Activated T-helper 1 cell treated with Interleukin-2 at 50 U/mL for 16 hours (primary cell): ENCODE results near the gene ADAMTS13.
"Not testable (repeated sequence)": the region's sequence is repeated elsewhere in the genome, so short reads cannot be mapped to it uniquely, and the experiment has no call there.

Experiments used
- DNase-seq: peaks from one replicate; pipeline ENCODE4 v3.0.0-alpha.2; 2020; ENCODE audit warnings: low read depth

The ADAMTS13 gene

GRCh38 chr9:133425049-133425632 is 3.0 kb downstream of the ADAMTS13 start:
- no peak for DNase-seq

DNA sequence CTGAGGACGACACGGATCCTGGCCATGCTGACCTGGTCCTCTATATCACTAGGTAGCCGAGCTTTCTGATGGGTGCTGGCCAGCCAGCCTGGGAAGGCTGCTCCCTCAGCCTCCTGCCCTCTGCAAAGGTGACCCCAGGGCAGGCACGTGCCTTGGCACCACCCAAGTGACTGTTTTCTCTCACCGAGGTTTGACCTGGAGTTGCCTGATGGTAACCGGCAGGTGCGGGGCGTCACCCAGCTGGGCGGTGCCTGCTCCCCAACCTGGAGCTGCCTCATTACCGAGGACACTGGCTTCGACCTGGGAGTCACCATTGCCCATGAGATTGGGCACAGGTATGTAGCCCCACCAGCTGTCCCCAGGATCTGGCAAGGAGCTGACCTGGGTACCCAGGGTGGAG is 3.8 kb downstream of the ADAMTS13 start:
- DNase-seq = no peak

DNA sequence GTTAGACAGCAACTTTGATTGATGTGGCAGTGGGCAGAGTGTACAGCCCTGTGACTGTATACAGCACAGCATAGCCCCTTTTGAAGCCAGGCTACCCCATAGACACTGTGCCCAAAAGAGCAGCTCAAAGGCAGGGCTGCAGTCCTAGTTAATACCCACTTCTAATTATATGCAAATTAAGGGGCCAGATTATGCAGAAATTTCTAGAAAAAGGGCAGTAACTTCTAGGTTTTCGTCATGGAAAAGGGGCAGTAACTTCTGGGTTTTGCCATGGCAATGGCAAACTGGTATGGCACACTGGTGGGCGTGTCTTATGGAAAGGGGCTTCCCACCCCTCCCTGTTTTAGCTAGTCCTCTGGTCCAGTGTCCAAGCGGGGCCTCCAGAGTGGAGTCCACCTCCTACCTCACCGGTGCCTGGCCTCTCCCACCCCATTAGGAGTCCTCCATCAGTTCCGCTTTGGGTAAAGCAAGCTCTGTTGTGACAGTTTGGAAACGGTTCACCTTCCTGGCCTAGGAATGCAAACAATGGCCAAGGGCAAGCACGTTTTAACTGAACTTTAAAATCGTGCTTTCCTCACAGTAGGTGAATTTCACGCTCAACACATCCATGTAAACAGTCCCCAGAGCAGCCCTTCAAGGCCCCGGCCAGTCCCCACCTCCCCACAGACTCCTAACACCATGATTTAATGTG is 5.6 kb downstream of the ADAMTS13 start:
- DNase-seq = no peak

DNA sequence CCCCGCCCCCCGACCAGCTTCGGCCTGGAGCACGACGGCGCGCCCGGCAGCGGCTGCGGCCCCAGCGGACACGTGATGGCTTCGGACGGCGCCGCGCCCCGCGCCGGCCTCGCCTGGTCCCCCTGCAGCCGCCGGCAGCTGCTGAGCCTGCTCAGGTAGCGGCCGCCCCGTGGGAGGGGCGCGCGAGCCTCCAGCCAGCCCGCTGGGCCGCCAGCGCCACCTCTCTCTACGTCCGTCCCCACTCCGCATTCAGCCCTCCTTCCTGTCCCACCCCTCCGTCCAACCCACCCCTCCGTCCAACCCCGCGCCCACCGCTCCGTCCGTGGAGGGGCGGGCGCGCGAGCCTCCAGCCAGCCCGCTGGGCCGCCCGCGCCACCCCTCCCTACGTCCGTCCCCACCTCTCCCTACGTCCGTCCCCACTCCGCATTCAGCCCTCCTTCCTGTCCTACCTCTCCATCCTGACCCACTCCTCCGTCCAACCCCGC is 6.5 kb downstream of the ADAMTS13 start:
- DNase-seq = no peak

- no peak for DNase-seq
These were observed 7.0 kb downstream of the ADAMTS13 start for GRCh38 chr9:133429214-133429613.

GRCh38 chr9:133429641-133430161 is 7.5 kb downstream of the ADAMTS13 start:
- DNase-seq = no peak

DNA sequence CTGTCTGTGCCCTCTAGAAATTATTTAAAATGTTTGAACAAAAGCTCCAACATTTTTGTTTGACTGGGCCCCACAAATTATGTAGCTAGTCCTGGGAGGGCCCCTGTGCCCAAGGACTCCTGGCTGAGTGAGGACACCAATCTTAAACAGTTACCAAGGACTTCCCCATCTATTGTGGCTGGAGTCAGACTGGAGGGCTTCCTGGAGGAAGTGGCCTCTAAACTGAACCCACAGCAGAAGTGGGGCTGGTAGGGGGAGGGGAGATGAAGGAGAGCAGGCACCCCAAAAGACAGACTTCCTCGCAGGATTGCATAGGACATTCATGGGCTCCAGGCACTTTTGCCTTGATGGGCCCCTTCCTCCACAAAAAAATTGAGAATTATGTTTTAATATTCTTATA is 8.1 kb downstream of the ADAMTS13 start:
- no peak for DNase-seq

DNA sequence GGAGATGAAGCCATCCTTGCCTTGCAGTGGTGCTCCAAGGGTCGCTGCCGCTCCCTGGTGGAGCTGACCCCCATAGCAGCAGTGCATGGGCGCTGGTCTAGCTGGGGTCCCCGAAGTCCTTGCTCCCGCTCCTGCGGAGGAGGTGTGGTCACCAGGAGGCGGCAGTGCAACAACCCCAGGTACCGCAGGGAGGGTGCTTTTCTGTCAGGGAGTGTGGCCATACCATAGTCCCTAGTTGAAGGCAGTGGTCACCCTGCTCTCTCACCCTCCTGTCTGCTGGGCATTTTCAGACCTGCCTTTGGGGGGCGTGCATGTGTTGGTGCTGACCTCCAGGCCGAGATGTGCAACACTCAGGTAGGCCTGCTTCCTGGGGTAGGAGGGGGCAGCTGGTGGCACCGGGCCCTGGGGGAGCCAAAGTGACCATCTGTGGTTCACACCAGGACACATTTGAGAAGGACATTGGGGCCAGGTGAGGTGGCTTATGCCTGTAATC is 11.2 kb downstream of the ADAMTS13 start:
- no peak for DNase-seq

DNA sequence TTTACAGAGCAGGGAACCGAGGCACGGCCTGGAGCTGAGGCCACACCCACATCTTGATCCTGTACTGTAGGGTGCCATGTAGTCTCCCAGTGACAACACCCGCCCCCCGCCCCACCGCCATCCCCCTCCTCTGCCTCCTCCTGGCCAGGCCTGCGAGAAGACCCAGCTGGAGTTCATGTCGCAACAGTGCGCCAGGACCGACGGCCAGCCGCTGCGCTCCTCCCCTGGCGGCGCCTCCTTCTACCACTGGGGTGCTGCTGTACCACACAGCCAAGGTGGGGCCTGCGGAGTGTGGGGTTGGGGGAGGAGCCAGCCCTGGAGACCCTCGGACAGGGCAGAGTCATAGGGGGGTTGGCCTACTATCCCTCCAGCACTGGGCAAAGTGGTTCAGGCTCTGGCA is 14.5 kb downstream of the ADAMTS13 start:
- no peak for DNase-seq

- DNase-seq = no peak
These were observed 15.8 kb downstream of the ADAMTS13 start for GRCh38 chr9:133437753-133438531.

DNA sequence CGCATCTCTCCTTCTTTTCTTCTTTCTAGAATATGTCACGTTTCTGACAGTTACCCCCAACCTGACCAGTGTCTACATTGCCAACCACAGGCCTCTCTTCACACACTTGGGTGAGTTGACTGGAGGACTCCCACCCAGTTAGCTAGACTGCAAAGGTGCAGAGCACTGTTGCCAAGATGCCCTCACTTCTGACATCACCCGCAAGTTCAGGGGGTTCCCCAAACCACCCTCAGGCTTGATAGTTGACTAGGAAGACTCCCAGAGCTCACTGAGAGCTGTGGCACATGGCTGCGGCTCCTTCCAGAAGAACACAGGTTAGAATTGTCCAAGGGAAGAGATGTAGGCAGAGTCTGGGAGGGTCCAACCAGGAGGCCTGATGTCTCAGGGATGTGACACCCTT is 17.2 kb downstream of the ADAMTS13 start:
- DNase-seq = no peak

DNA sequence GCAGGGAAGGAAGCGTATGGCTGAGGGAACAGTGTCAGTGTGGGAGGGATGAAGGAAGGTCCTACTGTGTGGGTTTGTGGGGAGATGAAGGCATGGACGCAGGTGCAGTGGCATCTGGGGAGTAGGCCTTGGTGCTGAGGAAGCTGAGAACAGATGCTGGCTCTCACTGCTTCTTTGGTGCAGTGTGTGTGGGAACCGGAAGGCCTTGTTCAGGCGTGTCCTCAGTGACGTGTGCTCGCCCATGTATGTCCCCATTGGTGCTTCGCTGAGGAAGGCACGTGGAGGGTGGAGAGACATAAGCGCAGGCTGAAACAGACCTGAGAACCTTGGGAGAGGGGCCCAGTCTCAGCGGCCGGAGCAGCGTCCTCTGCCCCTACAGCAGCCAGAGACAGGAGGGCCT is 18.7 kb downstream of the ADAMTS13 start:
- DNase-seq = no peak

DNA sequence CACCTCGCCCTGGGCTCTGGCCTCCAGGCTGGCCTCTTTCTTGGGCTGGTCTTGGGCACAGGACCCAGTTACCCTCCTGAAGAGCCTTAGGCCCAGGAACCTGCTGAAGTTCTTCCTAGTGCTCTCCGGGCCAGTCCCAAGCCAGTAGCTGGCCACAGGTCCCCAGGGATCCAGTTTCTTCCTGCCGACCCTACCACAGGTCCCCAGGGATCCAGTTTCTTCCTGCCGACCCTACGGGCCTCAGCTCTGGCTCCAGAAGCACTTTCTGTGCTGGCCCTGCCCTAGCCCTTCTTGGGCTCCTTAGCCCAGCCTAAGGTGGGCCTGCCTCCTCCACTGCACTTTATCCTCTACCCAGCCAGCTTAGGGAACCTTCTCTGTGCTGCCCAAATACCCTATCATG is 19.4 kb downstream of the ADAMTS13 start:
- DNase-seq = no peak

DNA sequence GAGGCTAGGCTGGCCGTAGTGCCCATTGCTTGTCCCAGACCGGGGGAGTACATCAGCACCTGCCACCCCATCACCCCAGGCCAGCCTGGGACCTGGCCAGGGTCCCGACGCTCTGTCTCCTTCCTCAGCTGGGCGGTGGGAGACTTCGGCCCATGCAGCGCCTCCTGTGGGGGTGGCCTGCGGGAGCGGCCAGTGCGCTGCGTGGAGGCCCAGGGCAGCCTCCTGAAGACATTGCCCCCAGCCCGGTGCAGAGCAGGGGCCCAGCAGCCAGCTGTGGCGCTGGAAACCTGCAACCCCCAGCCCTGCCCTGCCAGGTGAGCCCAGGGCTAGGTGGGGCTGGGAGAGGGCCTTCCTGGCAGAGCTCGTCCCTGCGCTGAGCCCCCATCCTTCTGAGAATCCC is 21.1 kb downstream of the ADAMTS13 start:
- DNase-seq = no peak

- no peak for DNase-seq
These were observed 21.8 kb downstream of the ADAMTS13 start for GRCh38 chr9:133443982-133444381.

- no peak for DNase-seq
These were observed 23.3 kb downstream of the ADAMTS13 start for GRCh38 chr9:133445293-133445969.

DNA sequence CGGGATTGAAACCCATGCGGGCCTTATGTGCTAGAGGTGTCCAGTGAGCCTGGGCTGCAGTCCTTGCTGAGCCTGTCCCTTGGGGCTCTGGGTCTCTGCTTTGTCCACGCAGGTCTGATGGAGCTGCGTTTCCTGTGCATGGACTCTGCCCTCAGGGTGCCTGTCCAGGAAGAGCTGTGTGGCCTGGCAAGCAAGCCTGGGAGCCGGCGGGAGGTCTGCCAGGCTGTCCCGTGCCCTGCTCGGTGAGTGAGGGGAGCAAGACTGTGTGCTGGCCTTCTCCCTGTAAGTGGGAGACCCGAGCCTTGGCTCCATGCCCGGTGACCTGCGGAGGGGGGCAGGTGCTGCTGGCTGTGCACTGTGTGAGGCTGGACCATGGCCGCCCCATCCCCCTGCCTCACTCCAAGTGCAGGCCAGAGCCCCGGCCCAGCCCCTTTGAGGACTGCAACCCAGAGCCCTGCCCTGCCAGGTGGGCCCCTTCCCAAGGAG is 26.4 kb downstream of the ADAMTS13 start:
- no peak for DNase-seq

DNA sequence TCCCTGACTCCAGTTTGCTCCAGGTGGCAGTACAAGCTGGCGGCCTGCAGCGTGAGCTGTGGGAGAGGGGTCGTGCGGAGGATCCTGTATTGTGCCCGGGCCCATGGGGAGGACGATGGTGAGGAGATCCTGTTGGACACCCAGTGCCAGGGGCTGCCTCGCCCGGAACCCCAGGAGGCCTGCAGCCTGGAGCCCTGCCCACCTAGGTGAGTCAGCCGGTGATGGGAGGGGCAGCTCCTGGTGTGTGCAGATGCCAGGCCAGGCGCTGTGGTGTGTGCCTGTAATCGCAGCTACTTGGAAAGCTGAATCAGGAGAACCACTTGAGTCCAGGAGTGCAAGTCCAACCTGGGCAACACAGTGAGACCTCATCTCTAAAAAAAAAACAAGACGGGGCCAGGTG is 27.6 kb downstream of the ADAMTS13 start:
- no peak for DNase-seq

GRCh38 chr9:133451865-133452264 is 29.7 kb downstream of the ADAMTS13 start:
- DNase-seq = not testable (repeated sequence)

GRCh38 chr9:133452562-133452961 is 30.4 kb downstream of the ADAMTS13 start:
- no peak for DNase-seq

GRCh38 chr9:133453651-133454050 is 31.5 kb downstream of the ADAMTS13 start:
- DNase-seq = no peak

DNA sequence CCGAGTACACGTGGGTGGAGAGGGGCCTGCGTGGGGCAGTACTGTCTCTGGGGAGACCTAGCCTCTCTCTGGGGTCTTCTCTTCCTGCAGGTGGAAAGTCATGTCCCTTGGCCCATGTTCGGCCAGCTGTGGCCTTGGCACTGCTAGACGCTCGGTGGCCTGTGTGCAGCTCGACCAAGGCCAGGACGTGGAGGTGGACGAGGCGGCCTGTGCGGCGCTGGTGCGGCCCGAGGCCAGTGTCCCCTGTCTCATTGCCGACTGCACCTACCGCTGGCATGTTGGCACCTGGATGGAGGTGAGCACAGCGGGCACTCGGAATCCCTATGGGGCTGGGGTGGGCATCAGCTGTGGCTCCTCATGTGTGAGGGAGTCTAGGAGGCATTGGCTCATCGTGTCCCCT is 32.2 kb downstream of the ADAMTS13 start:
- no peak for DNase-seq
